ENCODE data around the gene POTEJ.
"Not testable (repeated sequence)": the region's sequence is repeated elsewhere in the genome, so short reads cannot be mapped to it uniquely, and the experiment has no call there.

POTEJ gene

GRCh38 chr2:130611140-130611539, at the start of gene POTEJ:
POTEJ (plus strand) TSS chr2:130611440; CDS start chr2:130611533, 93 bp downstream.
- DNase-seq (ENCODE audit: low spot score); in situ Hi-C loops (cut with MboI; ENCODE audit: low pct_unique_long_range_greater_than_20kb, low sequenced_read_pairs, unreplicated experiment): not testable (repeated sequence)

- in situ Hi-C loops (cut with MboI; ENCODE audit: low pct_unique_long_range_greater_than_20kb, low sequenced_read_pairs, unreplicated experiment); DNase-seq (ENCODE audit: low spot score): not testable (repeated sequence)
These were observed 45.1 kb upstream of the POTEJ start for GRCh38 chr2:130566165-130566564.

- DNase-seq (ENCODE audit: low spot score); in situ Hi-C loops (cut with MboI; ENCODE audit: low pct_unique_long_range_greater_than_20kb, low sequenced_read_pairs, unreplicated experiment): not testable (repeated sequence)
These were observed 39.3 kb upstream of the POTEJ start for GRCh38 chr2:130571929-130572328.

GRCh38 chr2:130574230-130574629, 37.0 kb upstream of the POTEJ start:
- DNase-seq (ENCODE audit: low spot score); in situ Hi-C loops (cut with MboI; ENCODE audit: low pct_unique_long_range_greater_than_20kb, low sequenced_read_pairs, unreplicated experiment): not testable (repeated sequence)

GRCh38 chr2:130576209-130576784, 34.9 kb upstream of the POTEJ start:
- in situ Hi-C loops (cut with MboI; ENCODE audit: low pct_unique_long_range_greater_than_20kb, low sequenced_read_pairs, unreplicated experiment); DNase-seq (ENCODE audit: low spot score): not testable (repeated sequence)

GRCh38 chr2:130577559-130577958, 33.7 kb upstream of the POTEJ start:
- in situ Hi-C loops (cut with MboI; ENCODE audit: low pct_unique_long_range_greater_than_20kb, low sequenced_read_pairs, unreplicated experiment); DNase-seq (ENCODE audit: low spot score): not testable (repeated sequence)

GRCh38 chr2:130579121-130579520, 32.1 kb upstream of the POTEJ start:
- DNase-seq (ENCODE audit: low spot score); in situ Hi-C loops (cut with MboI; ENCODE audit: low pct_unique_long_range_greater_than_20kb, low sequenced_read_pairs, unreplicated experiment): not testable (repeated sequence)

GRCh38 chr2:130581491-130581890, 29.7 kb upstream of the POTEJ start:
- DNase-seq (ENCODE audit: low spot score); in situ Hi-C loops (cut with MboI; ENCODE audit: low pct_unique_long_range_greater_than_20kb, low sequenced_read_pairs, unreplicated experiment): not testable (repeated sequence)

GRCh38 chr2:130582970-130583369, 28.3 kb upstream of the POTEJ start:
- in situ Hi-C loops (cut with MboI; ENCODE audit: low pct_unique_long_range_greater_than_20kb, low sequenced_read_pairs, unreplicated experiment): not testable (repeated sequence)

GRCh38 chr2:130583582-130583981, 27.7 kb upstream of the POTEJ start:
- DNase-seq (ENCODE audit: low spot score); in situ Hi-C loops (cut with MboI; ENCODE audit: low pct_unique_long_range_greater_than_20kb, low sequenced_read_pairs, unreplicated experiment): not testable (repeated sequence)

More at GRCh38 chr2:130582970-130583369, 28.3 kb upstream of the POTEJ start:
- DNase-seq (ENCODE audit: low spot score): not testable (repeated sequence)

GRCh38 chr2:130584726-130585125, 26.5 kb upstream of the POTEJ start:
- in situ Hi-C loops (cut with MboI; ENCODE audit: low pct_unique_long_range_greater_than_20kb, low sequenced_read_pairs, unreplicated experiment); DNase-seq (ENCODE audit: low spot score): not testable (repeated sequence)

GRCh38 chr2:130588688-130589458, 22.4 kb upstream of the POTEJ start:
- DNase-seq (ENCODE audit: low spot score); in situ Hi-C loops (cut with MboI; ENCODE audit: low pct_unique_long_range_greater_than_20kb, low sequenced_read_pairs, unreplicated experiment): not testable (repeated sequence)

GRCh38 chr2:130590170-130590841, 20.9 kb upstream of the POTEJ start:
- in situ Hi-C loops (cut with MboI; ENCODE audit: low pct_unique_long_range_greater_than_20kb, low sequenced_read_pairs, unreplicated experiment); DNase-seq (ENCODE audit: low spot score): not testable (repeated sequence)

- DNase-seq (ENCODE audit: low spot score); in situ Hi-C loops (cut with MboI; ENCODE audit: low pct_unique_long_range_greater_than_20kb, low sequenced_read_pairs, unreplicated experiment): not testable (repeated sequence)
These were observed 20.3 kb upstream of the POTEJ start for GRCh38 chr2:130590842-130591359.

- in situ Hi-C loops (cut with MboI; ENCODE audit: low pct_unique_long_range_greater_than_20kb, low sequenced_read_pairs, unreplicated experiment): not testable (repeated sequence)
These were observed 18.3 kb upstream of the POTEJ start for GRCh38 chr2:130592791-130593414.

GRCh38 chr2:130594011-130594410, 17.2 kb upstream of the POTEJ start:
- in situ Hi-C loops (cut with MboI; ENCODE audit: low pct_unique_long_range_greater_than_20kb, low sequenced_read_pairs, unreplicated experiment); DNase-seq (ENCODE audit: low spot score): not testable (repeated sequence)

More at GRCh38 chr2:130592791-130593414, 18.3 kb upstream of the POTEJ start:
- not testable (repeated sequence) for DNase-seq (ENCODE audit: low spot score)

GRCh38 chr2:130596757-130597156, 14.5 kb upstream of the POTEJ start:
- DNase-seq (ENCODE audit: low spot score); in situ Hi-C loops (cut with MboI; ENCODE audit: low pct_unique_long_range_greater_than_20kb, low sequenced_read_pairs, unreplicated experiment): not testable (repeated sequence)

GRCh38 chr2:130597994-130598393, 13.2 kb upstream of the POTEJ start:
- in situ Hi-C loops (cut with MboI; ENCODE audit: low pct_unique_long_range_greater_than_20kb, low sequenced_read_pairs, unreplicated experiment): not testable (repeated sequence)

More at GRCh38 chr2:130597994-130598393, 13.2 kb upstream of the POTEJ start:
- not testable (repeated sequence) for DNase-seq (ENCODE audit: low spot score)

Data from GM13977 (cell line).